Activated CD4-positive, alpha-beta T cell treated with anti-CD3 and anti-CD28 coated beads, Interleukin-2, Interleukin-4, amounts not matched to agents 100 ng/mL and 50 ng/mL, durations not matched to agents 16 hours and 8 hours (primary cell): Measurements from ENCODE around the gene KIF11.
A peak's percentile ranks its signal among the peaks of the same experiment; 100 is the strongest.

ENCODE experiments used
- DNase-seq: peaks from one replicate; pipeline ENCODE4 v3.0.0-alpha.2; 2020; ENCODE audit warnings: low spot score

KIF11 gene

DNA sequence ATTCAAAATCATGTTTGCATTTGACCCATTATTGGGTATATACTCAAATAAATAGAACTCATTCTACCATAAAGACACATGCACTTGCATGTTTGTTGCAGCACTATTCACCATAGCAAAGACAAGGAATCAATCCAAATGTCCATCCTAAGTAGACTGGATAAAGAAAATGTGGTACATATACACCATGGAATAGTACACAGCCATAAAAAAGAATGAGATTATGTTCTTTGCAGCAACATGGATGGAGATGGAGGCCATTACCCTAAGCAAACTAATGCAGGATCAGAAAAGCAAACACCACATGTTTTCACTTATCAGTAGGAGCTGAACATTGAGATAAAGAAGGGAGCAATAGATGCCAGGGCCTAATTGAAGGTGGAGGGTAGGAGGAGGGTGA lies 84.8 kb downstream of the KIF11 start:
- DNase-seq: no peak

DNA sequence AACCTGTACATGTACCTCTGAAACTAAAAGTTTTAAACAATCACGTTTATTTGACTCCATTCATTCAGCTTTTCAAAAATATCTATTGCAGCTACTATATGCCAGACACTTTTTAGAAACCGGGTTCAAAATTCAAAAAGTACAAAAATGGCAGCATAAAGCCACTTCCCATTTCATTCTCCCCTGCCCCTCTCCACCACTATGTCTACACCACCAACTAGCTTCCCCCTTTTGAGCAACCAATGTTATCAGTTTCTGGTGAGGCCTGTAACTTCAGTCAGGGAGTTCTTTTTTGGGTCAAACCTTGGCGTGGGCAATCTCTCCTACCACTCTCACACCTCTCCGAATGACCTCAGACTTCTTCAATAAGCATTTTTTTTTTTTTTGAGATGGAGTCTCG lies 85.3 kb downstream of the KIF11 start:
- no peak for DNase-seq

GRCh38 chr10:92681306-92681834 lies 88.4 kb downstream of the KIF11 start:
- DNase-seq: no peak

DNA sequence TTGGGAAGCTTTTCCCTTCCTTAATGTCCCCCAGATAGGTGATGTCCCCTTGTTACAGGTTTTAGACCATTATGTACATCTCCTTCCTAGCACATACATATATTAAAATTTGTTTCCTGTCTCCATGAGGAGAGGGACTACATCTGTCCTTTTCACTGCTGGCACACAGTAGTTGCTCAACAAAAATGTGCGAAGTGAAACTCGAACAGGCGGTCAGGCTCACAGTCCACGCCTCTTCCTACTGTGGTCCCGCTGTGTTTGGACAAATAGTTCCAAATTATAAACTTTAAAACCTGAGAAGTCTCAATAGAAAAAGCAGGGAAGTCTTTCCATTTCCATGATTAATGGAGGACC lies 95.6 kb downstream of the KIF11 start:
- no peak for DNase-seq

GRCh38 chr10:92688927-92689662 lies 96.2 kb downstream of the KIF11 start:
- no peak for DNase-seq

DNA sequence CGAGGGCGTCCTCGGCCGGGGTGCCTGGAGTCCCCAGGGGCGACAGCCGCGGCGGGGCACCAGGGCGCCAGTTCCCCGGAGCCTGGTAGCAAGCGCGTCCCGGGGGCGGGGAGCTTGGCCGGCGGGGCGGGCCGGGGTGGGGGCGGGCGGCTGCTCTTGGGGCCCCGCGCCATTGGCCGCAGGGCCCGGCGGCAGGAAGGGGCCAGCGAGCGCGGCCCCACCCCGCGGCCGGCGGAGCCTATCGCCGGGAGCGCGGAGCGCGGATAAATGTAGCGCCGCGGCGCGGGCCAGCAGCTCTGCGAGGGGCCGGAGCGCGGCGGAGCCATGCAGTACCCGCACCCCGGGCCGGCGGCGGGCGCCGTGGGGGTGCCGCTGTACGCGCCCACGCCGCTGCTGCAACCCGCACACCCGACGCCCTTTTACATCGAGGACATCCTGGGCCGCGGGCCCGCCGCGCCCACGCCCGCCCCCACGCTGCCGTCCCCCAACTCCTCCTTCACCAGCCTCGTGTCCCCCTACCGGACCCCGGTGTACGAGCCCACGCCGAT lies 96.8 kb downstream of the KIF11 start, which contains the start of gene HHEX:
TSS of gene HHEX (plus strand) at position 293 of the 548 bp plus-strand sequence. CDS start at position 325, 32 bp downstream.
- DNase-seq: no peak

DNA sequence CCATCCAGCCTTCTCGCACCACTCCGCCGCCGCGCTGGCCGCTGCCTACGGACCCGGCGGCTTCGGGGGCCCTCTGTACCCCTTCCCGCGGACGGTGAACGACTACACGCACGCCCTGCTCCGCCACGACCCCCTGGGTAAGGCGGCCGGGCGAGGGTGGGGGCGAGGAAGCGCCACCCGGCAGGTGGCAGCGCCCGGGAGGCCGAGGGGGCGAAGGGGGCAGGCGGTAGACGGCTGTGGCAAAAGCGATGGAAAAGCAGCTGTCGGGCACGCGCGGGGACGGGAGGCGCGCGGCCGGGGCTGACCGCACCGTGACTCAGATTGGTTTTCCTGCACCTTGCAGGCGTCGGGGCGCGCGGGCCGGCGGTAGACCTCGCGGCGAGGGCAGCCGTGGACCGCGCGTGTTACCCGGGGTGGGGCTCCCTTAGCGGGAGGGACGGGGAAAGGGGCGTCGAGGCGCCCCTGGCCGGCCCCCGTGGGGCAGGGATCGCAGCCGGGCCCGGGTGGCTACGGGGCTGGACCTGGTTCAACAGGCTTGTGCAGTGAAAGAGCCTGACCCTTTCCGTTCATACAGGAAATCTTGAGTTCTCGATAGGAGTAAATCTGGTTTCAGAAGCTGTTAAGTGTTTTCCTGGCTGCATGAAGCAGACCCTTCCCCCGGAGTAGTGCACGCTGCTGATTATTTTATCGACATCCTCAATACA lies 97.4 kb downstream of the KIF11 start:
- peak; percentile 61 for DNase-seq

- no peak for DNase-seq
Measured at GRCh38 chr10:92690915-92691590, 98.1 kb downstream of the KIF11 start.

DNA sequence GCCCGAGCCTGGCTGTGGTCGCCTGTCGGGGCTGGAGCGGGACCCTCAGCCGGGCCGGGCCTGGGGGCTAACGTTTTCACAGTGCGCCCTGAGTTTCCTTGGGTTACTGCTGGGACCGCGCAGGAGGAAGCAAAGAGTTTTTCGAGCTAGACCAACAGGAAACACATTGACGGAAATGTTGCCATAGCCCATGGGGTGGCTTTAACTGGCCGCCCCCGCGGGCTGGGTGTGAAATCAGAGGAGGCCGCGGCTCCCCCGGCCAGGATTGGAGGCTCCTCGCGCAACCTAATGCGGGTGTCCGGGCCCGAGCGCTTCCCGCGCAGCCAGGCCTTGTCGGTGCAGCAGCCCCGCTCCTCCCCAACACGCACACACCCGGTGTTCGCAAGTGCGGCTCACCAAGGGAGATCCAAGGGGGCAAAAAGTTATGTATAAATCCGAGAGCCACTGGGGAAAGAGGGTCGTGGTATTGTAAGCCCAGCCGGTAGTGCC lies 98.7 kb downstream of the KIF11 start:
- DNase-seq: no peak

- no peak for DNase-seq
Measured at GRCh38 chr10:92692080-92692671, 99.2 kb downstream of the KIF11 start.

GRCh38 chr10:92692697-92693533 lies 100.0 kb downstream of the KIF11 start:
- DNase-seq: no peak

DNA sequence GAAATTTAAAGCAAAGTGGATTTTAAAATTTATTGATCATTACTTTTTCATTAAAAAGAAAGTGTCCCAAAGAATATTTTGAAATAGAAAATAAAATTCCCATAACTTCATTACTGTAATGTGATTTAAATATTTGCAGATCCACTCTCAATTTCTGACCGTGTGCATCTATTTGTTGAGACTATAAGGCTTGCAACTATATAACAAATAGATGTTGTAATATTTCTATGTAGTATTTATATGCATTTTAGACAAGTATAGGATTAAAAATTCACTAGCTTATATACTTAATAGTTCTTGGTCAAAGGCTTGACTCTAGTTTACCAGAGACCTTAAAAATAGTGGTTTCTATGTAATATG lies 100.6 kb downstream of the KIF11 start:
- no peak for DNase-seq

DNA sequence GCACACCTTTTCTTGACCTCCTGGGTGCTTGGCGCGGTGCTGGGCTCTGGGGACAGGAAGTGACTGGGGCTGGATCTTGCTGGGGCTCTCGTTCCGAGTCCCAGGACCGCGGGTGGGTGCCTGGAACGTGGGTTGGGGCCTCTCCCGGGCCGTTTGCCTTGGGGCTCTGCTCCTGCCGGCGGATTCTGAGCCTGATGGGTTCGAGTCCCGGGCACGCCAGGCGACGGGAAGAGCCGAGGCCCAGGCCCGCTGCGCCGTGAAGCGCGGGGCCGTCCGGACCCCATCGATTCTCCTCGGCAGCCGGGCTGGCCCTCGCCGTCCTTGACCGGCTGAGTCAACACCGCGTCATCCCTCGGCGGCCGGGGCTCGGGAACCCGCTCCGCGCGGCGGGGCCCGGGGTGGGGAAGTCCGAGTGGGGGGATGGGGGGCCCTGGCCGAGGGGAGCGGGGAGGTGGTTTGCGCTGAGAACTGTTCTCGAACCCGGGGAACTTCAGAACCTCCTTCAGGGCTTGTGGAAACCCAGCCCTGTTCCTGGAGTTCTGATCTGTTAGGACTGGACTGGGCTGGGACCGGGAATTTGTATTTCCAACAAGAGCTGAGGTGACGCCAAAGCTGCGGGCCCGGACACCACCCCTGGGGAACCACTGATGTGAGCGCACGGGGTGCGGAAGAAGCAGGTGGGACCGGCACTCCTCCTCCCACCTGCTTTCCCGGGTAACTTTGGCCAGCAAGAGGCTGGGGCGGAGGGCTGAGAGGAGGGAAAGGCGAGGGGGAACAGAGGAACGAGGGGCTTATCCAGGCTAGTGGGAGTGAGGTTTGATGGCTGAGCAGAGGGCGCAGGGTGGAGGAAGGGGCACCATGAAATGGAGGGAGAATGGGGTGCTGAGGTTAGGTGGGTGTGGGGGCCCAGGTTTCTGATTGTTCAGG lies 103.0 kb downstream of the KIF11 start:
- no peak for DNase-seq

DNA sequence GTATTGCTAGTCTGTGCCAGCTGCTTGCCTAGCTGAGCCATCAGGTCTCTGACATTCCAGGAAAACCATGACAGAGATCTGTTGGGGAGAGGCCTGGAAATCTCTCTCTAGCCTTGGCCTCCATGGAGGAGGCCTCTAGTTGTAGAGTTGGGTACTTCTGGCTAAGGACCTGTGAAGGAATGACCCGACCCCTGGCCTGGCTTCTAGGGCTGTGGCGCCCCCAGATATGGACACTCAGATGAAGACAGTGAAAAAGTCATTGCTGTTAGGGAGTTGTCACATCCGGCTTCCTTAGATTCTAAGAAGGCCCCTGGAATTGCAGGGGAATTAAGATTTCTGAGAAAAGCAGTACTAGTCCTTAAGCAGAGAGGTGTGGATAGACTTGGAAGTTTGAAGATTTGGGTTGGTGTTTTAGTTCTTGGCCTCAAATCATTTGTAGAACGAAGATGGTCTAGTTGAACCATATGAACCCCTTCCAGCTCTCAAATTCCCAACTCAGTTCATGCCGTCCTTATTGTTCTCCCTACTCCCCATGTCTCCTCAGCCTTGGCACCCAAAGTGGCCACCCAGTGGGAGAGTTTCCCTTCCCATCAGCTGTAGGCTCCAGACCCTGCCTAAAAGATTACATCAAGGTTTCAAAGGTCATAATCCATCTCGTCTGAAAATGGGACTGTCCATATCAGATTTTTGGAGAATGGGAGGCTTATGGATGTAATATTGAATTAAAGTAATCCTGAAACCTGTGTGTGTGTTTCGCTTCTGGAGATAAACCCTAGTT lies 103.9 kb downstream of the KIF11 start:
- DNase-seq: no peak

DNA sequence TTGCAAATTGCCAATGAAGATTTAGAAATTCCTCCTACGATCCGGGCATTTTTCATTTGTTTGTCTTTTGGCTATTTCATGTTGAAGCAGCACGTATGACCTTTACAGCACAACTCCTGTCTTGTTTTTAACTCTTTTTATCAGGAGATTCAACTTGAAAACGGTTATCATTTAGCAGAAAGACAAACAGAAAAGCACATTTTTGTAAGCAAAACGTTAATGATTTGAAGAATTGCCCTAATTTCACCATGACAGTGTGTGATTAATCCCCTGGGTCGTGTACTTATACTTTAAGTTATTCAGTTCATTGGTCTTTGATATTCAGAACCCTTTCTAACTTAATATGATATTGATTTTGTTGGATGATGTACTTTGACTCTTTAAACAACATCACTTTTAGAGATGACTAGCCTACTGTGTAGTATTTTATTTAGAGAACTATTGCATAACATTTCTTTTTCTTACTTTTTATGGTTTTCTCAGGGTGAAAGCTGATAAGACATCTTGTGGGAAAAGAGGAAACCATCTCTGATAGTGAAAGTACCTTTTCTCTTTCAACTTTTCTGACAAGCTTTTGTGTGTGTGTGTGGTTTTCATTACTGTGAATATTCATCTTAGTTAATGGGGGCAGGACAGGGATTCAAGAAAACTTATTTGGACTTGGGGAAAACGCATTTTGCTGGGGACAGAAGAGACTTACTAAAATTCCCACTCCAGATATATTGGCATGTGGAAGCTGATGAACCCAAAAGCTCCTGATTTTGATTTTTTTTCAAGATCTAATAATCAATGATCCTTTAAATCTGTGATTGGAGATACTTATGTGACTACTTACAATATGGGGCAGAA lies 105.0 kb downstream of the KIF11 start:
- DNase-seq: no peak

- DNase-seq: no peak
Measured at GRCh38 chr10:92699193-92699517, 106.2 kb downstream of the KIF11 start.

GRCh38 chr10:92699518-92700381 lies 106.8 kb downstream of the KIF11 start:
- peak; percentile 15 for DNase-seq
